ENCODE results near the gene CDIP1.

Gene CDIP1

GRCh38 chr16:4525069-4525468 is 13.5 kb downstream of the CDIP1 start:
- H2AFZ ChIP-seq (ENCODE audit: low read length) = no peak overlapping the region
- no peaks in the 10 kb centered on the region for H3K9me2 ChIP-seq (replicated peaks; ENCODE audit: low read depth, low read length)
- no peaks in the 10 kb centered on the region for H3K79me2 ChIP-seq (ENCODE audit: insufficient read depth, low read length)
- no peaks in the 10 kb centered on the region for H4K20me1 ChIP-seq (ENCODE audit: insufficient read depth, low read length, poor library complexity, severe bottlenecking)
- no peaks in the 10 kb centered on the region for H3F3A ChIP-seq (ENCODE audit: low read depth)
- H3K27me3 ChIP-seq (ENCODE audit: insufficient read depth, low read length, poor library complexity, severe bottlenecking) = no peaks in the 10 kb centered on the region
- no peaks in the 10 kb centered on the region for H3K36me3 ChIP-seq (ENCODE audit: insufficient read depth, low read length)
- TF ChIP-seq EZH2phosphoT487 (IDR thresholded peaks at IDR 0.05; ENCODE audit: borderline replicate concordance) (no peak), CTCF (conservative IDR thresholded peaks at IDR 0.05; ENCODE audit: low read length) (no peak)
- H3K4me1 ChIP-seq (ENCODE audit: insufficient read depth, low read length, poor library complexity, severe bottlenecking) = peaks cover 17% of the 10 kb centered on the region
- no peaks in the 10 kb centered on the region for H3K9me3 ChIP-seq (ENCODE audit: insufficient read depth, low read depth, low read length)
- H3K9ac ChIP-seq (ENCODE audit: low read depth, low read length, poor library complexity, severe bottlenecking) = no peak overlapping the region
- no peak overlapping the region for H3K4me3 ChIP-seq (ENCODE audit: low read length, poor library complexity, severe bottlenecking)
- H3K4me2 ChIP-seq (ENCODE audit: low read depth, low read length, poor library complexity, severe bottlenecking) = no peak overlapping the region

GRCh38 chr16:4524571-4524970 is 14.0 kb downstream of the CDIP1 start:
- no peak overlapping the region for H2AFZ ChIP-seq (ENCODE audit: low read length)

GRCh38 chr16:4523686-4524085 is 14.9 kb downstream of the CDIP1 start:
- H3K4me2 ChIP-seq (ENCODE audit: low read depth, low read length, poor library complexity, severe bottlenecking) = peak overlapping the region; percentile 8
- H3K79me2 ChIP-seq (ENCODE audit: insufficient read depth, low read length) = no peaks in the 10 kb centered on the region
- no peaks in the 10 kb centered on the region for H3K9me2 ChIP-seq (replicated peaks; ENCODE audit: low read depth, low read length)
- H3K9ac ChIP-seq (ENCODE audit: low read depth, low read length, poor library complexity, severe bottlenecking) = peak overlapping the region; percentile 36
- H2AFZ ChIP-seq (ENCODE audit: low read length) = no peak overlapping the region
- H3K9me3 ChIP-seq (ENCODE audit: insufficient read depth, low read depth, low read length) = no peaks in the 10 kb centered on the region
- H3K36me3 ChIP-seq (ENCODE audit: insufficient read depth, low read length) = no peaks in the 10 kb centered on the region
- H3F3A ChIP-seq (ENCODE audit: low read depth) = no peaks in the 10 kb centered on the region
- H3K4me1 ChIP-seq (ENCODE audit: insufficient read depth, low read length, poor library complexity, severe bottlenecking) = peaks cover 6% of the 10 kb centered on the region
- no peak overlapping the region for H3K4me3 ChIP-seq (ENCODE audit: low read length, poor library complexity, severe bottlenecking)
- no peaks in the 10 kb centered on the region for H4K20me1 ChIP-seq (ENCODE audit: insufficient read depth, low read length, poor library complexity, severe bottlenecking)
- TF ChIP-seq CTCF (conservative IDR thresholded peaks at IDR 0.05; ENCODE audit: low read length) (no peak), EZH2phosphoT487 (IDR thresholded peaks at IDR 0.05; ENCODE audit: borderline replicate concordance) (no peak)
- no peaks in the 10 kb centered on the region for H3K27me3 ChIP-seq (ENCODE audit: insufficient read depth, low read length, poor library complexity, severe bottlenecking)

More at GRCh38 chr16:4524571-4524970, 14.0 kb downstream of the CDIP1 start:
- Histone ChIP-seq H4K20me1 (ENCODE audit: insufficient read depth, low read length, poor library complexity, severe bottlenecking) (no peaks in the 10 kb centered on the region), H3K9me2 (replicated peaks; ENCODE audit: low read depth, low read length) (no peaks in the 10 kb centered on the region), H3K79me2 (ENCODE audit: insufficient read depth, low read length) (no peaks in the 10 kb centered on the region), H3K9ac (ENCODE audit: low read depth, low read length, poor library complexity, severe bottlenecking) (no peak overlapping the region), H3F3A (ENCODE audit: low read depth) (no peaks in the 10 kb centered on the region), H3K4me3 (ENCODE audit: low read length, poor library complexity, severe bottlenecking) (no peak overlapping the region), H3K4me1 (ENCODE audit: insufficient read depth, low read length, poor library complexity, severe bottlenecking) (peaks cover 13% of the 10 kb centered on the region), H3K27me3 (ENCODE audit: insufficient read depth, low read length, poor library complexity, severe bottlenecking) (no peaks in the 10 kb centered on the region), H3K4me2 (ENCODE audit: low read depth, low read length, poor library complexity, severe bottlenecking) (no peak overlapping the region), H3K9me3 (ENCODE audit: insufficient read depth, low read depth, low read length) (no peaks in the 10 kb centered on the region), H3K36me3 (ENCODE audit: insufficient read depth, low read length) (no peaks in the 10 kb centered on the region)
- TF ChIP-seq CTCF (conservative IDR thresholded peaks at IDR 0.05; ENCODE audit: low read length) = no peak
- TF ChIP-seq EZH2phosphoT487 (IDR thresholded peaks at IDR 0.05; ENCODE audit: borderline replicate concordance) = no peak
